Uterus (tissue), 2 donors: ENCODE data around the gene DYNC1H1.

ENCODE experiments used
- CTCF ChIP-seq, 4 experiments: fragments of 200-600 bp in 2 of 4; fragments of 450-650 bp in 2 of 4; sonication (generic) in 2 of 4; IDR thresholded peaks; one replicate each; pipeline ENCODE4 v1.5.1; 2016 to 2019; ENCODE audit warnings: antibody characterized with exemption in 4 of 4, mild to moderate bottlenecking in 2 of 4, moderate library complexity in 1 of 4
- POLR2A ChIP-seq, 2 donors: fragments of 450-650 bp; IDR thresholded peaks; one replicate each; pipeline ENCODE4 v1.6.1; 2016; ENCODE audit warnings: antibody characterized with exemption in 2 of 2, mild to moderate bottlenecking in 1 of 2, moderate library complexity in 1 of 2

DNA sequence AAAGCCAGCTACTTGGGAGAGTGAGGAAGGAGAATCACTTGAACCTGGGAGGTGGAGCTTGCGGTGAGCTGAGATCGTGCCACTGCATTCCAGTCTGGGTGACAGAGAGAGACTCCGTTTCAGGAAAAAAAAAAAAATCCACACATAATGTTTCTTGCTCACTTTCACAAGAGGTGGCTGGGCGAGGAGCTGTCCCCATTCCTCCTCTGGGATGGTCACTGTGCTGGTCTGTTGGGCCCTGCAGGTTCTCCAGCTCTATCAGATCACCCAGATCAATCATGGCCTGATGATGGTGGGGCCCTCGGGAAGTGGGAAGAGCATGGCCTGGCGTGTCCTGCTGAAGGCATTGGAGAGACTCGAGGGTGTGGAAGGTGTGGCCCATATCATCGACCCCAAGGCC, 47.3 kb downstream of the DYNC1H1 start:
- TF ChIP-seq CTCF (IDR thresholded peaks at IDR 0.05) (no peak), POLR2A (IDR thresholded peaks at IDR 0.05) (no peak)
